Choroid plexus epithelial cell (primary cell): ENCODE measurements around the gene NFX1.
"Not testable (repeated sequence)": the region's sequence is repeated elsewhere in the genome, so short reads cannot be mapped to it uniquely, and the experiment has no call there.

Experiments used
- DNase-seq: peaks from one replicate; pipeline ENCODE4 v3.0.0-alpha.2; 2010; ENCODE audit warnings: low read depth
- H3K4me3 ChIP-seq: 2 replicates; pipeline ENCODE4 v1.5.1; 2011; ENCODE audit warnings: low read depth, mild to moderate bottlenecking, control low read depth, low read length, moderate library complexity
- CTCF ChIP-seq: conservative IDR thresholded peaks from 2 replicates; pipeline ENCODE4 v1.5.1; 2011; ENCODE audit warnings: low read depth, mild to moderate bottlenecking, control low read depth, inconsistent platforms, low read length, moderate library complexity

Gene NFX1

GRCh38 chr9:33388110-33388994 is 98.0 kb downstream of the NFX1 start:
- TF ChIP-seq CTCF = no peak
- DNase-seq = no peak
- H3K4me3 ChIP-seq = no peak overlapping the region

GRCh38 chr9:33391111-33391771 is 100.9 kb downstream of the NFX1 start:
- H3K4me3 ChIP-seq = not testable (repeated sequence)
- peak; percentile 94 for DNase-seq

GRCh38 chr9:33392591-33393021 is 102.3 kb downstream of the NFX1 start:
- not testable (repeated sequence) for H3K4me3 ChIP-seq, DNase-seq

- H3K4me3 ChIP-seq = no peak overlapping the region
- DNase-seq = no peak
- no peak for TF ChIP-seq CTCF
Measured at GRCh38 chr9:33393581-33393980, 103.3 kb downstream of the NFX1 start.

- not testable (repeated sequence) for H3K4me3 ChIP-seq, DNase-seq
Measured at GRCh38 chr9:33393986-33394385, 103.7 kb downstream of the NFX1 start.

- H3K4me3 ChIP-seq, DNase-seq: not testable (repeated sequence)
Measured at GRCh38 chr9:33395159-33395879, 105.0 kb downstream of the NFX1 start.

- not testable (repeated sequence) for H3K4me3 ChIP-seq, DNase-seq
Measured at GRCh38 chr9:33397801-33398200, 107.5 kb downstream of the NFX1 start.

- not testable (repeated sequence) for H3K4me3 ChIP-seq, DNase-seq
Measured at GRCh38 chr9:33399047-33399446, 108.7 kb downstream of the NFX1 start.

GRCh38 chr9:33401809-33402208 is 111.5 kb downstream of the NFX1 start:
- not testable (repeated sequence) for DNase-seq, H3K4me3 ChIP-seq

- not testable (repeated sequence) for DNase-seq
Measured at GRCh38 chr9:33402371-33402770, 112.1 kb downstream of the NFX1 start, which contains the start of gene AQP7. TSS of gene AQP7 (minus strand) at chr9:33402568. CDS start at chr9:33401262, 1,306 bp downstream.

More at GRCh38 chr9:33402371-33402770, 112.1 kb downstream of the NFX1 start, which contains the start of gene AQP7:
- not testable (repeated sequence) for H3K4me3 ChIP-seq
